Measurements from ENCODE around the gene CSF1R. TPM values are rescaled to one million over a fixed set of nuclear protein-coding genes. Genes with fewer than 3 reads are reported as not detected.

CSF1R gene
- polyA plus RNA-seq, 4 donors = 13.7 to 18.0 (median 16.9) TPM

- DNase-seq (ENCODE audit: low read depth in 4 of 4, low spot score in 2 of 4) = no peak
These were observed 12.7 kb downstream of the CSF1R start for GRCh38 chr5:150073677-150074076.

DNA sequence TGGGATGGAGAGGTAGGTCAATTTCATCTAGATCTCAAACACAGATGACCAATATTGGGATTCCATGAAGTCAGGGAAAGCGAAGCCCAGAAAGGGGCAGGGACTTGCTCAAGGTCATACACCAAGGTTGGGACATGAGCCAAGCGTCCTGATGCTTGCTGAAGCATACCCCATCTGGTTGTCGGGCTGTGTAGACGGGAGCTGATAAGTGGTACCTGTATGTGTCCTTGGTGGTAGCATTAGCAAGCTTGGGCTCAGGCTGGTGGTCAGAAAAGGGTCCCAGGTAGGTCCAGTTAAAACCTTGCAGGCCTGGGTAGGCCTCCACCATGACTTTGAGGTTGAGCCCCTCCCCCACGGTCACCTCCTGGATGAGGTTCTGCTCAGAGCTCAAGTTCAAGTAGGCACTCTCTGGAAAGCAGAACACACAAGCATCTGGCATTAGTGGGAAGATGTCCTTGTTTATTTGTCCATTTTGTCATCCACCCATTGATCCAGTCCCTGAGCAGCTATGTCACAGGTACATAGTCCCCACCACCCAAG lies 13.2 kb downstream of the CSF1R start:
- DNase-seq (ENCODE audit: low read depth in 4 of 4, low spot score in 2 of 4) = no peak

GRCh38 chr5:150070821-150071220 lies 15.5 kb downstream of the CSF1R start:
- DNase-seq (ENCODE audit: low read depth in 4 of 4, low spot score in 2 of 4) = no peak

DNA sequence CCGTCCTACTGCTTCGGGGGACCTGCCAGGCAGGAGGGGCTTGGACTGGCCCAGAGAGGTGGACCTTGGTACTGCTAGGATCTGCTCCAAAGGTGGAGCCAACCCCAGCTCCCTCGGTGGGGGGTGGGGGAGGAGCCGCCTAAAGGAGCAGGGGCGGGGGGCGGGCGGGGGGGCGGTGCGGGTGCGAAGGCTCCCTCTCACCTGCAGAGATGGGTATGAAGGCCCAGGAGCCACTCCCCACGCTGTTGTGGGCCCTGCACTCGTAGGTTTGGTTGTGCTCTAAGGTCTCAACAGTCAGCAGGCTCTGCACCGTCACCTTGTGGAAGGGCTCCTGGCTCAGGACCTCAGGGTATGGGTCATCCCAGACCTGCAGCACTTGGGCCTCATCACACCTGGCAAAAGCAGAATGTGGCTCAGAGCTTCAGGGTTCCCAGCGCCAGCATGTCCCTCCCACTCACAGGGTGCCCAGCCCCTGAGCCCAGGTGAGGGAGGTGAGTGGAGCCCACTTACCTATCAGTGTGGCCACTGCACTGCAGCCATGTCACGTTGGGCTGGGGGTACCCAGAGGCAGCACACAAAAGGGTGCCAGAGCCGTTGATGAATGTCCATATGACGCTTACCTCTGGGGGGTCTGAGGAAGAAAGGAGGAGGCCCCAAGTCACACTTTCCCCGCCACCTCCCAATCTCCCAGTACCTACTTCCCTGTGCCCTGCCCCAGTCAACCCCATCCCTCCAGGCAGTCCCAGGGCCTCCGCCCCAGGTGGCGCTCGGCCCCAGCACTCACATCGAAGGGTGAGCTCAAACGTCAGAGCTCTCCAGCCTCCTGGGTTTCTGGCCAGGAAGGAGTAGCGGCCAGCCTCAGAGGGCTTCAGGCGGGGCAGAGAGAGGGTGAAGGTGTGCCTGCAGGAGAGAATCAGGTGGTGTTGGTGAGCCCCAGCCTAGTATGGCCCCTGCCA lies 16.4 kb downstream of the CSF1R start:
- DNase-seq (ENCODE audit: low read depth in 4 of 4, low spot score in 2 of 4) = no peak

GRCh38 chr5:150068961-150069645 lies 17.3 kb downstream of the CSF1R start:
- no peak for DNase-seq (ENCODE audit: low read depth in 4 of 4, low spot score in 2 of 4)

DNA sequence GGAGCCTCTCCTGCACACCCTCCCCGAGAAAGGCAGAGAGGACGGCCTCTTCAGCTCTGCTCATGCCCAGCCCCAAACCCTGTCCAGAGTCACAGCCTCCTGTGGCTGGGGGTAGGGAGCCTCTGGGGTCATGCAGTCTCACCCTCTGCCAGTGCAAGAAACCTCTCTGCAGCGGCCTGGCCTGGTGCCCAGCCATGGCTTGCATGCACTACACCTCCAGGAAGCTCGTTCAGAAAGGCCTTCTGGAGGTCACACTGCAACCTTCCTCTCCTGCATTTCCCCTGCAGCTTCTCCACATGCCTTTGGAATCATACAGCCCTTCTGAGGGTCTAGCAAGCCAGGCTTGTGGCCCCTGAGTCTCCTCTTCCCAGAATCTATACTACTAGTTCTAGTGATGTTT lies 17.9 kb downstream of the CSF1R start:
- DNase-seq (ENCODE audit: low read depth in 4 of 4, low spot score in 2 of 4) = no peak

DNA sequence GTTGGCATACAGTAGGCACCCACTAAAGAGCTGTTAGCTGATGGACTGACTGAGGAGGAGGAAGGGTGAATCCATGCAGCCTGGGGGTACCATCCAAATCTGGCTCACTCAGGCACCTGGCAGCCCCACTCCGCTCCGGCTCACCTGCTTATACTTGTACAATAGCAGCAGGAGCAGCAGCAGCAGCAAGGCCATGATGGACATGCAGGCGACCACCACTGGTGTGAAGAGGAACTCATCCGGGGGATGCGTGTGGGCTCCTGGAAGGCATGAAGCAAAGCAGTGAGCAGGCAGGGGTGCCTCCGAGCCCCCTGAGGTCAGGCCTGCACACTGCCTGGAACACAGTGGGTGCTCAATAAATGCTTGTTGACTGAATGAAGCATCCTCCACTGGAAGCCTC lies 18.3 kb downstream of the CSF1R start:
- DNase-seq (ENCODE audit: low read depth in 4 of 4, low spot score in 2 of 4) = no peak

GRCh38 chr5:150067405-150067960 lies 18.9 kb downstream of the CSF1R start:
- no peak for DNase-seq (ENCODE audit: low read depth in 4 of 4, low spot score in 2 of 4)

- no peak for DNase-seq (ENCODE audit: low read depth in 4 of 4, low spot score in 2 of 4)
These were observed 19.4 kb downstream of the CSF1R start for GRCh38 chr5:150066901-150067396.

DNA sequence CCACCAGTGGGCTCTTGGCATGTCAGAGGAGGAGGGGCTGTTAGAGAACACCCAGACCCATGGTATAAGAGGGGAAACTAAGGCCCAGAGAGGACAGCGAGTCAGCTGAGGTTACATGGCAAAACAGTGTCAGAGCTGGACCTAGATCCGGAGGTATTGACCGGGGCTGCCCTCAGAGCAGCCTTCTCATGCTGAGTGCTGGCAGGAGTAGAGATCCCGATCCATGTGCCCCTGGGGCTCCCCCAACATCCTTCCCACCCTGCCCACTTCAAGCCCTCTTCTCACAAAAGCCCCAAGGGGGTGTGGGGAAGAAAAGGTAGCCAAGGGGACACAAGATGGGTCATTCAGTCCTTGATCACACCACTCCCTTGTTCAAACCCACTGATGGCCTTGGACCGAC lies 19.9 kb downstream of the CSF1R start:
- no peak for DNase-seq (ENCODE audit: low read depth in 4 of 4, low spot score in 2 of 4)

GRCh38 chr5:150065886-150066285 lies 20.5 kb downstream of the CSF1R start:
- no peak for DNase-seq (ENCODE audit: low read depth in 4 of 4, low spot score in 2 of 4)

GRCh38 chr5:150065346-150065745 lies 21.0 kb downstream of the CSF1R start:
- DNase-seq (ENCODE audit: low read depth in 4 of 4, low spot score in 2 of 4) = no peak

GRCh38 chr5:150064681-150065220 lies 21.6 kb downstream of the CSF1R start:
- no peak for DNase-seq (ENCODE audit: low read depth in 4 of 4, low spot score in 2 of 4)

DNA sequence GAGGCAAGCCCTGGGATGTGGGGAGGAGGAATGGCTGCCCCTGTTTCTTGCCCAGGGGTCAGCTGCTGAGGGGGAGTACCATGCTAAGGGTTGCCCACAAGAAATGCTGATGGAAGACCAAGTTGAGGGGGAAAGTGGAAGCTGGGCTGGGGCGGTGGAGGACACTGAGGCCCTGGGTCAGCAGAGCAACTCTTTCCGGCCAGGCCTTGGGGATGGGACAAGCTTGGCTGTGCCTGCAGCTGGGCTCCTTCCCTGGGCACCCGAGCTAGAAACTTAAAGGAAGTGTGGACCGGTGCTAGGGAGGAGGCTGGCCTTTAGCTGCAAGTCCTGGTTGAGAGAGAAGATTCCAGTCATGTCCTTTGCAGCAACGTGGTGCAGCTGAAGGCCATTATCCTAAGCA lies 22.7 kb downstream of the CSF1R start:
- DNase-seq (ENCODE audit: low read depth in 4 of 4, low spot score in 2 of 4) = no peak

DNA sequence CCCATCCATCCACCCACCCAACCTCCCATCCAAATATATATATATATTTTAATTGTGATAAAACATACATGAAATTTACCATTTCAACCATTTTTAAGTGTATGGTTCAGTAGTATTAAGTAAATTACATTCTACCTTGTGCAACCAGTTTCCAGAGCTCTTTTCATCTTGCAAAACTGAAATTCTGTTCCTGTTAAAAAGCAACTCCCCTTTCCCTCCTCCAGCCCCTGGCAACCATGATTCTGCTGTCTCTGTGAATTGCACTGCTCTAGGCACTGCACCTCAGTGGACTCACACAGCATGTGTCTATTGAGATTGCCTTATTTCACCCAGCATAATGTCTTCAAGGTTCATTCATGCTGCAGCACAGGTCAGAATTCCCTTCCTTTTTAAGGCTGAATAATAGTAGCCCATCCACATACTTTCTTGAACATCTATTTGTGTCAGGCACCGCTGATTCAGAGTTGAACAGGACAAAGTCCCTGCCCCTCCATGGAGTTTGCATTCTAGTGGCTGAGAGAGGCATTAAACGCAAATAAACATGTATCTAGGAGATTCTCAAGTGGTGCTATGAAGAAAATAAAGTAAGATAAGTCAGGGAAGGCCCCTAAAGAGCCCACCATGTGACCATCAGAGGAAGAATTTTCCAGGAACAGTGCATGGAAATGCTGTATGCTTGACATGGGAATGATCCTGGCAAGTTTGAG lies 24.0 kb downstream of the CSF1R start:
- DNase-seq (ENCODE audit: low read depth in 4 of 4, low spot score in 2 of 4) = no peak

GRCh38 chr5:150061538-150061995 lies 24.8 kb downstream of the CSF1R start:
- no peak for DNase-seq (ENCODE audit: low read depth in 4 of 4, low spot score in 2 of 4)

DNA sequence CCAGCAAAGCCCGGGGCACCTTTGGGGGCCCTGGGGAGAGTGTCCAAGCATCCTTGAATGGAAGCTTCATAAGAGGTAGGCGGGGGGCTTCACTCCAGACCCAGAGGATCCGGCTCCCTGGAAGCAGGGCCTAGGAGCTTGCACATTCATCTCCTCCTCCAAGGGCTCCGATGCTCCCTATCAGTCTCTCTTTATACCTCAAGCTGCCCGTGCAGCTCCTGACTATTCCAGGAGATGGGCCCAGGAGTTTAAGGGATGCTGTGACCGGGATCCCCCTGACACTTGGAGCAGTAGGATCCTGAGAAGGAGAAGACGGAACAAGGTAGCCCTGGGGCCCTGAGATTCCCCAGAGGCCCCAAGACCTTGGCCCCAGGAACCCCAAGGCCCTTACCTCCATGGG lies 25.9 kb downstream of the CSF1R start:
- DNase-seq (ENCODE audit: low read depth in 4 of 4, low spot score in 2 of 4) = no peak

DNA sequence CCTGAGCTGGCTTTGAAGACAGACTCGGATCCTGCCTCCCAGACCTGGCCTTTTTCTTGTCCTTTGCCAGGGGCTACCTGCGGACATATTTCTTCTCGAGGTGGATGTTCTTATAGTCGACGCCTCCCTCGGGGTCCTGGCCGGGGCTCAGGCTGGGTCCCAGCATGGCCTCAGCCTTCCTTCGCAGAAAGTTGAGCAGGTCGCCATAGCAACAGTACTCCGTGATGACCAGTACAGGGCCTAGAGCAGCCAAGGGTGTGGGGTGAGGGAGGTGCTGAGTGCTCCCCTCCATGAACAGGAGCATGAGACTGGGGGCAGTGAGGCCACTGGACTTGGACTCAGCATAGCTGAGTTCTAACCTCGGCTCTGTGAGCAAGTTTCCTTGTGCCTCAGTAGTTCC lies 26.7 kb downstream of the CSF1R start:
- no peak for DNase-seq (ENCODE audit: low read depth in 4 of 4, low spot score in 2 of 4)

DNA sequence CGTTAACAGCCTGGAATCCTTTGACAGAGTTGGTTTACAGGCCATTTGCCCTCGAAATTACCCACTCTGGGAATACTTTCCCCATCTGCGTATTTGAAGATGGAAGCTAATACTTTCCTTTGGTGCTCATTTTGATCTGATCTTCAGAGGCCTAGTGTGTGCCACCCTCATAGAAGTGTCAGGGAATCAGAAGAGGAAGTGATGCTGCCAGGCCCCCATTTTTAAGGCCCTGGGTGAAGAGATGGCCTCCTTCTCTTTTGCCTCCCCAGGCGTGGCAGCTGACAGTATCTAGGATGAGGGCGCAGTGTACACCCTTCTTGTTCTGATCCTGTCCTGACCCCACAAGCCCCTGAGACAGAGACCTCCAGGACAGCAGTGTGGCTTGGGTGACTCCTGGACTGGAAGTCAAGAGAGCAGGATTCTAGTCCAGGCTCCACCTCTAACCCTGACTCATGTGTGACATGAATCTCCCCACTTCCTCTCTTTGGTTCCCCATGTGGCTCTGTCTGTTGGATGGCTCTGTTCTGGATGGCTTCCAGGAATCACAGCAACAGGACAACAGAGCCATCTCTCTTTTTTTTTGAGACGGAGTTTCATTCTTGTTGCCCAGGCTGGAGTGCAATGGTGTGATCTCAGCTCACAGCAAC lies 27.8 kb downstream of the CSF1R start:
- no peak for DNase-seq (ENCODE audit: low read depth in 4 of 4, low spot score in 2 of 4)

DNA sequence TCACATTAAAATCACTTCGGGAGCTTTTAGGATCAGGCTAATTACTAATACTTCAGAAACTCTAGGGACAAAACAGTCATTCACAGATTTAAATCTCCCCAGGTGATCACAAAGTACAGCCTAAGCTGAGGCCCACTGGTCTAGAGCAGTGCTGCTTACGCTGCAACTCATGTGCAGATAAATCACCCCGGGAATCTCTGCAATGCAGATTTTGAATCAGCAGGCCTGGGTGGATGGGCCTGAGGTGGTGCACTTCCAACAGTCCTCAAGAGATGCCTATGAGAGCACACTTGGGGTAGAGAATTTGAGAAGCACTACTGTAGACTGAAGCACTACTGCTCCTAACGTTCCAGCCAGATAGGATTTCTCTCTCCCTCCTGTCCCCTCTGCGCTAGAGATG lies 28.4 kb downstream of the CSF1R start:
- no peak for DNase-seq (ENCODE audit: low read depth in 4 of 4, low spot score in 2 of 4)
